WERI-Rb-1 (cell line): Measurements from ENCODE around the gene ARL16.

Experiments used
- DNase-seq: peaks from one replicate; pipeline ENCODE4 v3.0.0-alpha.2; 2020
- H3K27ac ChIP-seq: fragments of 250-450 bp; sonication (Bioruptor Pico); 2 replicates; pipeline ENCODE4 v1.5.1; 2020; ENCODE audit warnings: mild to moderate bottlenecking, moderate library complexity
- H3K27me3 ChIP-seq: fragments of 250-450 bp; sonication (Bioruptor Pico); 2 replicates; pipeline ENCODE4 v1.5.1; 2021; ENCODE audit warnings: mild to moderate bottlenecking, low read depth, moderate library complexity; ENCODE audit not compliant: insufficient read depth, severe bottlenecking
- H3K36me3 ChIP-seq: fragments of 250-450 bp; sonication (Bioruptor Pico); 2 replicates; pipeline ENCODE4 v1.5.1; 2020; ENCODE audit warnings: mild to moderate bottlenecking, moderate library complexity
- H3K4me3 ChIP-seq: 2 replicates; pipeline ENCODE4 v1.5.1; 2011; ENCODE audit warnings: low read depth, mild to moderate bottlenecking, control low read depth, low read length
- H3K9me3 ChIP-seq: fragments of 250-450 bp; sonication (Bioruptor Pico); 2 replicates; pipeline ENCODE4 v1.5.1; 2021; ENCODE audit warnings: mild to moderate bottlenecking, moderate library complexity; ENCODE audit not compliant: severe bottlenecking
- CTCF ChIP-seq: IDR thresholded peaks from 2 replicates; pipeline ENCODE4 v1.5.1; 2011; ENCODE audit warnings: low read depth, mild to moderate bottlenecking, control low read depth, inconsistent platforms, low read length

ARL16 gene

GRCh38 chr17:81631482-81631881 is 52.1 kb downstream of the ARL16 start:
- H3K4me3 ChIP-seq = no peak overlapping the region
- H3K9me3 ChIP-seq = no peaks in the 10 kb centered on the region
- no peaks in the 10 kb centered on the region for H3K27me3 ChIP-seq
- H3K36me3 ChIP-seq = peaks cover 86% of the 10 kb centered on the region
- no peak for DNase-seq
- no peak for TF ChIP-seq CTCF
- no peak overlapping the region for H3K27ac ChIP-seq
